ENCODE results near the gene WIF1. TPM values are rescaled to one million over a fixed set of nuclear protein-coding genes. Genes with fewer than 3 reads are reported as not detected.

WIF1 gene
- total RNA-seq, 4 donors from 2014 or later = 0.95 to 3.5 (median 1.3) TPM; not detected in 1

- ATAC-seq (ENCODE audit: low FRiP score) = no peak
- no peak for TF ChIP-seq CTCF (IDR thresholded peaks at IDR 0.05)
These were observed 21.9 kb downstream of the WIF1 start for GRCh38 chr12:65099182-65099581.

GRCh38 chr12:65098364-65098763 lies 22.7 kb downstream of the WIF1 start:
- no peak for TF ChIP-seq CTCF (IDR thresholded peaks at IDR 0.05)
- DNase-seq (ENCODE audit: low spot score) = no peak
- ATAC-seq (ENCODE audit: low FRiP score) = no peak

More at GRCh38 chr12:65099182-65099581, 21.9 kb downstream of the WIF1 start:
- DNase-seq (ENCODE audit: low spot score) = no peak

GRCh38 chr12:65094722-65095121 lies 26.4 kb downstream of the WIF1 start:
- TF ChIP-seq CTCF (IDR thresholded peaks at IDR 0.05) = no peak
- no peak for DNase-seq (ENCODE audit: low spot score)
- ATAC-seq (ENCODE audit: low FRiP score) = no peak

- no peak for TF ChIP-seq CTCF (IDR thresholded peaks at IDR 0.05)
- ATAC-seq (ENCODE audit: low FRiP score) (no peak), DNase-seq (ENCODE audit: low spot score) (no peak)
These were observed 27.5 kb downstream of the WIF1 start for GRCh38 chr12:65093606-65094005.

GRCh38 chr12:65090461-65090860 lies 30.6 kb downstream of the WIF1 start:
- TF ChIP-seq CTCF (IDR thresholded peaks at IDR 0.05) = no peak
- DNase-seq (ENCODE audit: low spot score) = no peak
- no peak for ATAC-seq (ENCODE audit: low FRiP score)

GRCh38 chr12:65086236-65086635 lies 34.9 kb downstream of the WIF1 start:
- DNase-seq (ENCODE audit: low spot score) (no peak), ATAC-seq (ENCODE audit: low FRiP score) (no peak)

More at GRCh38 chr12:65086236-65086635, 34.9 kb downstream of the WIF1 start:
- TF ChIP-seq CTCF (IDR thresholded peaks at IDR 0.05) = no peak
